ENCODE data around the gene IGSF3.
"Not testable (repeated sequence)": the region's sequence is repeated elsewhere in the genome, so short reads cannot be mapped to it uniquely, and the experiment has no call there.

IGSF3 gene

GRCh38 chr1:116593977-116594376 is 73.6 kb downstream of the IGSF3 start:
- not testable (repeated sequence) for DNase-seq

DNA sequence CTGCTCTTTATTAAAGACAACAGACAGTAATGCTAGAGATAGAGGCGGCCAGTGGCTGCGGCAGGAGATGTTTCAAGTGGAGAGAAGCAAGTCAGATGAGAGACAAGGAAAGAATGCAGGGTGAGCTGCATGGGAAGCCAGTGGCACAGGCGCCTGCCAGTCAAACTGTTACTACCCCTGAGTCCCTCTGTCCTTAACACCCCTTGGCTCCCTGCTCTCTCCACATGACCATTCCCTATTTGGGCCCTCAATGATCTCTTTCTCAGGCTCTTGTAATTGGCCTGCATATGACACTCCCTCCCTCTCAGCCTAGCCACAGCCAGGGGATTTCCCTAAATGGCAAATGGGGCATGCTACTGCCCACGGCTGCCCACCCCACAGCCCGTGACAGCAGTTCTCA is 74.1 kb downstream of the IGSF3 start:
- DNase-seq, result not testable (repeated sequence)

- DNase-seq, result not testable (repeated sequence)
Observed at GRCh38 chr1:116591951-116592605, 75.5 kb downstream of the IGSF3 start.

- DNase-seq, result not testable (repeated sequence)
Observed at GRCh38 chr1:116591006-116591950, 76.3 kb downstream of the IGSF3 start.

DNA sequence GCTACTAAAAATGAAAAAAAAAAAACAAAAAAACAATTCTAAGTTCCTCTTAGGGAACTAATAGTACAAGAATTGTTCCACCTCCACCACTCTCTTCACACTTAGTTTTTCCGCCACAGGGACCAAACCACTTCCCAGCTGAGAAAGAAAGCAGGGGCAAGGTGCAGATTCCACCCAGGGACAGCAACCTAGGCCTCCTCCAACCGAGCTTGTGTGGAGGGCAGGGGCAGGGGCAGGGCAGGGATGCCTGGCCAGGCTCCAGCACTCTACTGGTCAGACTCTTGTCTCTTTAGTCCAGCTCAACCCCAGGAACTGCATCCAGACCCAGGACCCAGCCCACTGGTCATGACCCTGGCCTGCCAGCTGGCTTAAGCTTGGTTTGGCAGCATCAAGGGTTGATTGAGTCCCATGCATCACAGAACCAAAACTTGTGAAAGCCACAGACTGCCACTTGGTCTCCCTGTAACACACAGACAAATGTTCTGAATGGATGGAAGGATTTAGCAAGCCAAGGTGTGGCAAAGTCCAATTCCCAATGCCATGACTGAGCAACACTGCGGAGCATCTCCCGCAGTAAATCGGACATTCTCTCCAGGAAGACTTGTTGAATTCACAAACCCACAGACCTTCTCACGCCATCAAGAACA is 77.1 kb downstream of the IGSF3 start:
- not testable (repeated sequence) for DNase-seq

GRCh38 chr1:116589101-116589735 is 78.3 kb downstream of the IGSF3 start:
- DNase-seq, result not testable (repeated sequence)

- no peak for DNase-seq
Observed at GRCh38 chr1:116587501-116588227, 79.9 kb downstream of the IGSF3 start.

GRCh38 chr1:116586741-116587143 is 80.8 kb downstream of the IGSF3 start:
- no peak for DNase-seq

DNA sequence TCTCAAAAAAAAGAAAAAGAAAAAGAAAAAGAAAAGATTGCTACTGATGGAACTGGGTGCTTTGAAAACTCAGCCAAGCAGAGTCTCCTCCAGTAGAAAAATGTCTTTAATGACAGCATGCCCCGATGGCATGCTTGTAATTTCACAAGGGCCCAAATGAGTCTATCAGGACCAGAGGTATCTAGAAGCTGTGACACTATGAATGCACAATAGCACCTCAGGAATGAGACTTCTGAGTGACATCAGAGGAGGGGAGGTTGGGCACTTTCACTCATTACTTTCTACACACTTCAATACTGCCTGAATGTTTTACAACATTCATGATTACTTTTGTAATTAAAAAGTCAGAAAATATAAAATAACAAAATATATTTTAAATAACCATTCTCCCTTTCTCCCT is 81.6 kb downstream of the IGSF3 start:
- DNase-seq, result no peak

DNA sequence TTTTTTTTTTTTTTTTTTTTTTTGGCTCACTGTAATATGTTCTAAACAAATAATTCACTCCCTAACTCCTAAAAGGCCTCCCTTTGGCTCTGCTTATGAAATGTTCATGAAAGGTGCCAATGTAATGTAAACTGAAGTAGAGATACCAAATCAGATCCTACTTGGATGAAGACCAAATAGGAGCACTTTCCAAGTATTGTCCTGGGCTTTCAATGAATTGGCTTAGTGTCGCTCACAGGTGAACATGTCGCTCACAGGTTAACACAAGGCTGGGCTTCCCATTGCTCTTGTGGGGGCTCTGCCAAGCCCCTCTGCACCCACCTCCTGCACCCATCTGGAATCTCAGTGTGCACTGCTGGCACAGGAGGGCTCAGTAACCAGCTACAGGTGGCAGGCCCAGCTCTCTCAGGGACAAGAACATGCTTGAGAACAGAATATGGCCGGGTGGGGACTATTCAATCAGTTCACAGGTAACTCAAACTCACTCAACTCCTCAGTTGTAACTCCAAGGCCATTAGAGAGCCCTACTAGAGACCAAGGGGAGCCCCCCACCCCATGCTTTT is 86.1 kb downstream of the IGSF3 start:
- DNase-seq, result no peak

- no peak for DNase-seq
Observed at GRCh38 chr1:116580446-116581322, 86.8 kb downstream of the IGSF3 start.

- no peak for DNase-seq
Observed at GRCh38 chr1:116579259-116579875, 88.2 kb downstream of the IGSF3 start.

GRCh38 chr1:116578581-116578980 is 89.0 kb downstream of the IGSF3 start:
- no peak for DNase-seq

- DNase-seq, result no peak
Observed at GRCh38 chr1:116577759-116578314, 89.7 kb downstream of the IGSF3 start.

DNA sequence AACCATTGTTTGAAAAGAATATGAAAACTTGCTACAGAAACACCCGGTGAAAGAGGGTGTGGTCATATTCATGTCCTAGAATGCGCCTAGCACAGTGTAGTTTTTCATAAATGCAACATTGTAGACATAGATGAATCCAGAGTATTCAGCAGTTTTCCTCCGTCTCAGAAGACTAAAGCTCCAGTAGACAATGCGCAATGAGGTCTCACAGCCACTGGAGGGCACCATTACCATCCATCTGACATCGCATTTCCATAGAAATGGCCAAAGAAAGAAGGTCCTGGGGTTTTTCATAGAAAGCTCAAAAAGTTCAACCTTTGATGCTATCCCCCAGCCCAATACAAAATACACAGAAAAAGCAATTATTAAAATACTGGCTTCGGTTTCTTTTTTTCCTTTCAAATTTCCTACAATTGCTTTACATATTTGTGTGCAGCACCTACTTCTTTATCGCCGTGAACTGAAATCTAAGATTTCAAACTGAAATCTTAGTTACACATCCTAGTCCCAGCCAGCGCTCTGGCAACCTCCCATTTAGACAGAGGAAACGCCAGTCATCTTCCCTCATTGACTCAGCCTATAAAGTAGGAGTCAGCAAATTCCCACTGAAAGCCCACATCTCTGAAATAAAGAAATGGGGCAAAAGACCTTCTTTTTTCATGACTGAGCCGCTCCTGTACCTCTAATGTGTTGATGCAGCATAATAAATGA is 92.8 kb downstream of the IGSF3 start:
- peak; percentile 24 to 35 for DNase-seq

GRCh38 chr1:116573431-116574095 is 94.0 kb downstream of the IGSF3 start:
- no peak for DNase-seq

- no peak for DNase-seq
Observed at GRCh38 chr1:116572771-116573430, 94.6 kb downstream of the IGSF3 start.

- DNase-seq, result no peak
Observed at GRCh38 chr1:116572099-116572498, 95.4 kb downstream of the IGSF3 start.
